GM10266 (cell line): Measurements from ENCODE around the gene STMN1.

Source experiments
- DNase-seq: peaks from one replicate; pipeline ENCODE4 v3.0.0; 2012; ENCODE audit errors: extremely low spot score
- TF ChIP-seq, protein P1 (sequence below): IDR thresholded peaks from 2 replicates; pipeline ENCODE4 v1.5.1; 2012; ENCODE audit warnings: mild to moderate bottlenecking, low read depth; ENCODE audit not compliant: control insufficient read depth, insufficient read depth; ENCODE audit errors: missing control alignments

The STMN1 gene

DNA sequence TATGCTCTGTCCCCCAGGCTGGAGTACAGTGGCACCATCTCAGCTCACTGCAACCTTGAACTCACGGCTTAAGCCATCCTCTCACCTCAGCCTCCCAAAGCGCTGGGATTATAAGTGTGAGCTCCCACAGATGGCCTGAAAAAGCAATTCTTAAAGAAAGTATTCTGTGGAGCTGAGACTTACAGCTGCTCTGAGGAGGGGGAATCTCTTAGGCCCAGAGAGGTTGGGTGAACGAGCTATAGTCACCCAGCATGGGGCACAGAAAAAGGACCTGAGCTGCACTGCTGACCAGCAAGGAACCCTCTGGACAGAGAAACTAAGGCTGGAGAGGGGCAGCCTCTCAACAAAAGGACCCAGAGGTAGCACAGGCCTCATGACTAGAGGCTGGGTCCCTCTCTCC lies 32.0 kb downstream of the STMN1 start:
- TF ChIP-seq, protein P1, sequence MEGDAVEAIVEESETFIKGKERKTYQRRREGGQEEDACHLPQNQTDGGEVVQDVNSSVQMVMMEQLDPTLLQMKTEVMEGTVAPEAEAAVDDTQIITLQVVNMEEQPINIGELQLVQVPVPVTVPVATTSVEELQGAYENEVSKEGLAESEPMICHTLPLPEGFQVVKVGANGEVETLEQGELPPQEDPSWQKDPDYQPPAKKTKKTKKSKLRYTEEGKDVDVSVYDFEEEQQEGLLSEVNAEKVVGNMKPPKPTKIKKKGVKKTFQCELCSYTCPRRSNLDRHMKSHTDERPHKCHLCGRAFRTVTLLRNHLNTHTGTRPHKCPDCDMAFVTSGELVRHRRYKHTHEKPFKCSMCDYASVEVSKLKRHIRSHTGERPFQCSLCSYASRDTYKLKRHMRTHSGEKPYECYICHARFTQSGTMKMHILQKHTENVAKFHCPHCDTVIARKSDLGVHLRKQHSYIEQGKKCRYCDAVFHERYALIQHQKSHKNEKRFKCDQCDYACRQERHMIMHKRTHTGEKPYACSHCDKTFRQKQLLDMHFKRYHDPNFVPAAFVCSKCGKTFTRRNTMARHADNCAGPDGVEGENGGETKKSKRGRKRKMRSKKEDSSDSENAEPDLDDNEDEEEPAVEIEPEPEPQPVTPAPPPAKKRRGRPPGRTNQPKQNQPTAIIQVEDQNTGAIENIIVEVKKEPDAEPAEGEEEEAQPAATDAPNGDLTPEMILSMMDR, result no peak
- no peak for DNase-seq

DNA sequence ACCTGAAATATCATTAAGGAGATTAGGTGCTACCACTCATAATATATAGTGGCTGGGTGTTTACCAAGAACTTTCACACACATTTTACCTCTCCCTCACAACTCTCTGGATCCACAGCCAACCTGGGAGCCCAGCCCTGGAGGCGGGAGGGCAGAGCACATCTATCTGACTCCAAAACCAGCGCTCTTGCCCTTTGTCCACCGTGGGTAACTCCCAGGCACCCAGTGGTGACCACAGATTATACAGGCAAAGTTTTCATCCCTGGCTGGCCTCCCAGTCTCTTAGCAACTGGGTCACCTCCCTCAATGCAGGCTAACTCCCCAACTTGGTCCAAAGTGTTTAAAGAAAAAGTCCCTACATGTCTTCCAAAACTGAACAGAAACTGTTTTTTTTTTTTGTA lies 33.1 kb downstream of the STMN1 start:
- DNase-seq, result no peak
- TF ChIP-seq, protein P1, result no peak

DNA sequence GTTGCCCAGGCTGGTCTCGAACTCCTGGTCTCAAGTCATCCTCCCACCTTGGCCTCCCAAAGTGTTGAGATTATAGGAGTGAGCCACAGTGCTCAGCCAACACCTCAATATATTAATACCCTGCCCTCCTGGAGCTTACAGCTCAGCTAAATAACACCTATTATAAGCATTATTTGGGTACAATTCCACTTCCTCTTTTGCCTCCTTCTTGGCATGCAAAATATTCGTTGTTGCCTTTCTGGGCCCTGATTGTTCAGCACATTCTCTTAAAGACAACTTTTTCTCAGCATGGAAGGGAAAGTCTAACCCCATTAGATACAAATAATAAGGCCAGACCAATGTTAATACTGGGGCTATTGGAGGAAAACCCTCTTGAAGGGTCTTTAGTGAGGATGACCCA lies 33.5 kb downstream of the STMN1 start:
- no peak for DNase-seq

DNA sequence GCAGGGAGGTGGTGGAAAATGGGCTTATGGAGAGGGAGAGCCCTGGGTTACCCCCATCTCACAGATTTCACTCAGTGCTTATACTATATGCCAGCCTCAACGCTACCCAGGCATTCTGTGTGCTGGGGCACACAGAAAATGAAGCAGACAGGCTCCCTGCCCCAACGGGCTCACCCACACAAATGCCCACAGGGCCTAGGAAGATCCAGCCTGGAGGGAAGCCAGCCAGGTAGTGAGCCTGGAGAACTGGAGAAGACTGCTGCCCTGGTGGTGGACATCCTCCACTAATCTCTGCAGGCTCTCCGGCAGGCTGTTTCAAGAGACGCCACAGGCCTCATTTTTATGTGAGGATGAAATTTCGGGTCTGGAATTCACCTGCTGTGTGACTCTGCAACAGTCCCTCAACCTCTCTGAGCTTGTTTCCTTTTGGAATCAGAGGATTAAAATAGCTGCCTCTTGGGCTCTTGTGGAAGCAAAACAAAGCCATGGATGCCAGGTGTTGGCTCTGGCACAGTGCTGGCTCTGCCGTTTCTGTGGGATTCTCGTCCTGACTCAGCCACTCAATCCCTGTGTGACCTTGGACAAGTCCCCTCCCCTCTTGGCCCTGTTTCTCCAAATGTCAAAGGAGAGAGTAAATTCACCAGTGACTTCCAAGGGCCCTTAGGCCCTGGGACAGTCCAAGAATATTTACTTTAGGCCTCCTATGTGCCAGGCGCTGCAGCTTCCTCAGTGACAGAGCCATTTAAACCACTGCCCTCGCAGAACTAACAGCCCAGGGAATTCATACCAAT lies 34.3 kb downstream of the STMN1 start:
- TF ChIP-seq, protein P1, result no peak
- DNase-seq, result no peak

More for the DNA sequence above, 33.5 kb downstream of the STMN1 start:
- TF ChIP-seq, protein P1, result no peak

DNA sequence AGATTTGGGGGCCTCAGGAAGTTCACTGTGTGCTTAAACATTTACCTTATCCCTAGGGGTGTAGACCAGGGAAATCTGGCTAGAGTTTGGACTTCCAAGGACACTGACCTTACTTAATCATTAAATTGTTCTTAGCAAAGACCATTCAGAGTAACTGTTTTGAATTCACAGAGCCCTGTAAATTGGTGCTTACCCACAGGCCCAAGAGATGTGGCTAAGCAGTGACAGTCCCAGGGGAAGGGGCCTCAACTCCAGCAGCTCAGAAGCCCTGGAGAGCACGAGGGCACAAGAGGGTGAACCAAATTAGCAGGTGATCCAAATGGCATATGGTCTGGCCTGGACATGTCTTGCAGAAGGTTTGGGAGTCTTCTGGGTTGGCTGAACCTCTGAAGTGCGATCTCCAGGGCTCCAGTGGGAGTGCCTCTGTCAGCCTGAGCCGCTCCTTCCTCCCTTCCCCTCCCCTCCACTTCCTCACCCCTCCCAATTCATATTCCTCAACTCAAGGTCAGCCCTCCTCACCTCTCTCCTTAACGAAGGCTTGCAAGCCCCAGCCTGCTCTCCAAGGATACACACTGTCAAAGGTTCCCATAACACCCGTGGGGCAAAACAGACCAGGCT lies 35.0 kb downstream of the STMN1 start:
- TF ChIP-seq, protein P1, result no peak
- DNase-seq, result no peak

DNA sequence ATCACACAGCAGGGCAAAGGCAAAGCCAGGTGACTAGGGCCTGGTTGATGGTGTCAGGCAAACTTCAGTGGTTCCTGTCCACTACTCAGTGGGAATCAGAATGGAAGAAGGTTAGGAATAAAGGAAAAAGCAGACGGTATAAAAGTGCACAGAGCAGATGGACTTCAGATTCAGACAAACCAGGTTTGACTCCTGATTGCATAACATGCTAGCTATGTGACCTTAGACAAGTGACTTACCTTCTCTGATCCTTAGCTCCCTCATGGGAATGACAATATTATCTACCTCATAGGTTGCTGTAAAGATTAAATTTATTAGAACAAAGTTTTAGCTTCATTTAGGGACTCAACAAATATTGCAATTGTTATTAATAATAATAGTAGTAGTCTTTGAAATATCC lies 35.6 kb downstream of the STMN1 start:
- TF ChIP-seq, protein P1, result no peak
- DNase-seq, result no peak

DNA sequence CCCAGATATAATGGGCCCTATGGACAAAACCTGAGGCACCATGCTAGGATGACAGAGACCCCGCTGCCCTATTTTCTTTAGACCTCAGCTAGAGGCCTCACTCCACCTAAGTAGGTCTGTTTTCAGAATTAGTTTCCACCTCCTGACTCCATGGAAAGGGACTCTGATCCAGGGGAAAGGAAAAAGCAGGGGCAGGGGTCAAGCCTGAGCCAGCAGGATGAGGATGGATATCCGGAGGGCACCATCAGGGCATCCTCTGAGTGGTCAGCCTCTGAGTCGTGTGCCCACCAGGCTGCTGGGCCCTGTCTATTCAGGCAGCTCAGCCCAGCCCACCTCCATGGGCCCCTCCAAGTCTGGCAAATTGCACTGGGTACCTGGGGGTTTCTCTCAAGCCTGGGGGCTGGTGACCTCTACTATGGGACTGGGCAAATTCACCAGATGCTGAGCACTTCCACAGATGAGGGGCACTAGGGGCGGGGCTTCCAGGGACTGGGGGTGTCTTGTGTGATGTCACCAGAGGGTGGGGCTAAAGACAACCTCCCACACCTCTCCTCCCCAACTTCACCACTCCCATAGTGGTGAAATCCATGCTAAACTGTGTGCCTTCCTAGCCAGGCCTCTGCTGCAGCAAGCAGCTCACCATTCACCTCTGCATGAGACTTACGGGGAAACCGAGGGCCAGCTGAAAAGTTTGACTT lies 36.2 kb downstream of the STMN1 start:
- TF ChIP-seq, protein P1, result no peak
- no peak for DNase-seq
